Stimulated activated naive CD4-positive, alpha-beta T cell treated with Interleukin-2 at 50 U/mL for 16 hours (primary cell): Measurements from ENCODE around the gene TP53I13.

Source experiments
- DNase-seq: peaks from one replicate; lab custom pipeline; 2025; lab: John Stamatoyannopoulos, UW

TP53I13 gene

DNA sequence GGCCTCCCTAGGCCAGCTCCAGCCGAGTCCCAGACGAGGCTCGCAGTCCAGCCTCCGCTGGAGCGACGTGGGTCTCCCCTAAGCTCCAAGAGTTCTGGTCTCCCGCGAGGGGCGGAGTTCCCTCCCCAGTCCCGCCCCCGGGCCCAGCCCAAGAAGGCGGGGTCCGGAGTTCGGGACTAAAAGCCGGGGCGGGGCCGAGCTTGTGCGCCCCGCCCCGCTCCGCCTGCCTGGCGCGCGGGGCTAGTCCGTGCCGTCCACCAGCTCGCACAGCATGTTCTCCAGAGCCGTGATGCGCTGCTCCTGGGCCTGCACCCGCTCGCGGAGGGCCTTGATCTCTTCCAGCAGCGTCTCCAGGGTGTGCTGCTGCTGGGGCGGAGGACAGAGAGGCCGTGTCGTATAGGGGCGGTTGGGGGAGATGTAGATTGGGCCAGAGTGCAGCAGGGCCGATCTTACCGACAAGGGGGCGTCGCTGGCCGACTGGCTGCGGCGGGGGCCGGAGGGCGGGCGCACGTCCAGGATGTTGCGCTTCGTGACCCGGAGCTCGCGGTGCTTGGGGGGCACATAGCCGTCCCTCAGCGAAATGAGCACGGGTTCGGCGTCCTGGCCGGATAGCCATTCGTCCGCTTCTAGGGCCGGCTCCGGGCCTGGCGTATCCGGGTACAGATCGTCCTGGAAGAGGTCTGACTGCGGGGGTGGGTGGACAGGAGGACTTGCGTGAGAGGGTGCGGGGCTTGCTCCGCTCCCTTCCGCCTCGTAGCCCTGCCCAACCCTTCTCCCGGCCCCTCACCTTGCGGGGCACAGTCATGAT lies 47.2 kb downstream of the TP53I13 start:
- DNase-seq: peak; percentile 79

- DNase-seq: no peak
Observed at GRCh38 chr17:29616300-29617048, 48.0 kb downstream of the TP53I13 start.

DNA sequence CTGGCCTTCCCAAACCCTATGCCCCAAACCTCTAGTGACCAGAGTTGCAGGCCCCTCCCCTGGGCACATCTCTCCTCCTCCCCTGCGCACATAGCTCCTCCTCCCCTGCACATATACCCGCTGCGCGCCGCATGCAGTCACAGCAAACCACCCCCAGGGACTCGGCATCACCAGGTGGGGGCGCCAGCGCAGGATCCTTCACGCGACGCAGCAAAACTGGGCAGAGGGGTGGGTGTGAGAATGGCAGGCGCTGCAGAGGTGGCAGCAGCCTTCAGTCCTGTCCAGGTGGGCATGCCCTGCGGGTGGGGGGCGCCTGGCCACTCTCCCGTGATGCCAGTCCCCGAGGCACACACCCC lies 48.6 kb downstream of the TP53I13 start:
- peak; percentile 92 for DNase-seq

DNA sequence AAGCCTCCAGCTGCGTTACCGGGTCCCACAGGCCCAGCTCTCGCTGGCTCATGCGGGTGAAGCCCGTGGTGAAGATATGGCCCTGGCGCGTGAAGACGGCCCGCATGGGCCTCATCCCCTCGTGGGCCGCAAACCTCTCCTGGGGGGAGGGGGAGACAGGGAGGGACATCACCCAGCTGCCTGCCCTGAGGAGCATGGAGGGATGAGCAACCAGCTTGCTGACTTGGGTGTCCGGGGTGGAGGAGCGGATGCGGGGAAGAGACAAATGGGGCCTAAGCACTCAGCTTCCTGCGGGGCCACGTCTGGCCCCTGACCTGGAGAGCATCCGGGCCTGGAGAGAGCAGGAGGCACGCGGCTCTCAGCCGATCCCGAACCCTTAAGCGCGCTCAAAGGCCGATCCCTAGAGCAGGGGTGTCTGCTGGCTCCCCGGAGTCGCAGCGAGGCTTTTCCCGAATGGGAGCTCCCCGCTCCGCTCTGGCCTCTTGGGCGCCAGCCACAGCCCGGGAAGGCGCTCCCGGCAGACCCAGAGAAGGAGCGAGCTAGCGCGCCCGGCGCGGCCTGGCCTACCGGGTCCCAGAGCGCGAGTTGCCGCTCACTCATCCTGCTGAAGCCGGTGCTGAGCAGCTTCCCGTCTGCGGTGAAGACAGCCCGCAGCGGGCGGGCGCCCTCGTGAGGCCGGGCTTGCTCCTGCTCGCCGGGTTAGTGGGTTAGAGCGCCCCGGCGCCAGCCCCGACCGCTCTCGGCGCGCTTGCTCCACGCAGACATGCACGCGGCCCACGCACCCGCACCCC lies 49.2 kb downstream of the TP53I13 start:
- peak; percentile 84 for DNase-seq

GRCh38 chr17:29618272-29619065 lies 50.0 kb downstream of the TP53I13 start:
- no peak for DNase-seq

- DNase-seq: no peak
Observed at GRCh38 chr17:29619251-29619650, 50.8 kb downstream of the TP53I13 start.

- DNase-seq: no peak
Observed at GRCh38 chr17:29620271-29620670, 51.8 kb downstream of the TP53I13 start.

GRCh38 chr17:29620779-29621500 lies 52.4 kb downstream of the TP53I13 start:
- DNase-seq: no peak

DNA sequence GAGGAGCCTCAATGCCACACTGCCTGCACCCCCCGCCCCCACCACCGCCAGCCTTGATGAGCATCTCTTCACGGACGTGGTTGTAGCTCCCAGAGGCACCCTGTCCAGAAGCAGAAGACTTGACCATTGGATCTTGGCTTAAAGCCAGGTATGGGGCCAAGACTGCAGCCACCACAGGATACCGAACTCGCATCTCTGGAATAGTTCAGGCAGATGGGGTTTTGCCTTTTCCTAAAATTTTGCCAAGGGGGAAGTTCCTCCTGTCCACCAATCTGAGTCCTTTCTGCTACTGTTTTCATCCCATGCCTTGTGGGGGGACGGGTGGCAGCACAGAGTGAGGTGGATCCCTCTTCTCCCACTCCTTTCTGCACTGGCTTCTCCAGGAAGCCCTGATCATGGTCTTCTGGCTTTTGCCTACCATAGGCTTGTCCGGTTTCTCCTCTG lies 53.3 kb downstream of the TP53I13 start:
- no peak for DNase-seq
